A673 (cell line): ENCODE results near the gene COX11.

ENCODE experiments used
- EZH2 ChIP-seq: fragments of 200-600 bp; sonication (generic); IDR thresholded peaks from 2 replicates; pipeline ENCODE4 v1.6.1; 2017; ENCODE audit warnings: borderline replicate concordance, low read depth, mild to moderate bottlenecking, mixed read lengths, antibody characterized with exemption, low read length; ENCODE audit not compliant: poor library complexity, severe bottlenecking
- TF ChIP-seq, protein P1 (sequence below): fragments of 300-800, 200-600 bp; sonication (generic); conservative IDR thresholded peaks from 2 replicates; pipeline ENCODE4 v1.5.1; 2017; ENCODE audit warnings: low read depth, mild to moderate bottlenecking, antibody characterized with exemption, low read length, moderate library complexity, mixed read lengths

DNA sequence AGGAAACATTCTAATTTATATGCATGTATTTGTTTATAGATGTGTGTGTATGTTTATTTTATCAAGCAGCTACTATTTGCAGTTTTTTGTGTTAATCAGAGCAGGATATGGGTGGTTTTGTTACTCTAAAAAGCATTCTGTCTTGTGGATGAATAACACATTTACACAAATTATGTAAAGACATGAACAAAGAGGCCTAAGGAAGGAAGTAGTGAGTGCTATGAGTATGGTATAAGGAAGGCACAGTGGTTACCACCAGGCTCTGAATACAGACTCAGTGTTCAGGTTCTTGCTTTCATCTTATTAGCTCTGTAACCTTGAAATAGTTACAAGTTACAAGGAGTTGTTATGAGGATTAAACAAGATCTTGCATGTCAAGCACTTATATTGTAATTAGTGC lies 34.0 kb upstream of the COX11 start:
- TF ChIP-seq, protein P1, sequence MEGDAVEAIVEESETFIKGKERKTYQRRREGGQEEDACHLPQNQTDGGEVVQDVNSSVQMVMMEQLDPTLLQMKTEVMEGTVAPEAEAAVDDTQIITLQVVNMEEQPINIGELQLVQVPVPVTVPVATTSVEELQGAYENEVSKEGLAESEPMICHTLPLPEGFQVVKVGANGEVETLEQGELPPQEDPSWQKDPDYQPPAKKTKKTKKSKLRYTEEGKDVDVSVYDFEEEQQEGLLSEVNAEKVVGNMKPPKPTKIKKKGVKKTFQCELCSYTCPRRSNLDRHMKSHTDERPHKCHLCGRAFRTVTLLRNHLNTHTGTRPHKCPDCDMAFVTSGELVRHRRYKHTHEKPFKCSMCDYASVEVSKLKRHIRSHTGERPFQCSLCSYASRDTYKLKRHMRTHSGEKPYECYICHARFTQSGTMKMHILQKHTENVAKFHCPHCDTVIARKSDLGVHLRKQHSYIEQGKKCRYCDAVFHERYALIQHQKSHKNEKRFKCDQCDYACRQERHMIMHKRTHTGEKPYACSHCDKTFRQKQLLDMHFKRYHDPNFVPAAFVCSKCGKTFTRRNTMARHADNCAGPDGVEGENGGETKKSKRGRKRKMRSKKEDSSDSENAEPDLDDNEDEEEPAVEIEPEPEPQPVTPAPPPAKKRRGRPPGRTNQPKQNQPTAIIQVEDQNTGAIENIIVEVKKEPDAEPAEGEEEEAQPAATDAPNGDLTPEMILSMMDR = no peak
- no peak for TF ChIP-seq EZH2
